Measurements from ENCODE around the gene ANKRD23. TPM values are rescaled to one million over a fixed set of nuclear protein-coding genes. Genes with fewer than 3 reads are reported as not detected.
"Not testable (repeated sequence)": the region's sequence is repeated elsewhere in the genome, so short reads cannot be mapped to it uniquely, and the experiment has no call there.

ANKRD23 gene
- 1 to 10 TPM; 3.2 to 5.1 (median 4.9) TPM for total RNA-seq
- long read RNA-seq, donor 1, partial matches to known transcripts: 0 of 7 reads
- long read RNA-seq, donor 1, other reads (novel, unspliced or antisense): 7 of 7 reads
- long read RNA-seq, donor 2, partial matches to known transcripts: 0 of 2 reads
- long read RNA-seq, donor 2, other reads (novel, unspliced or antisense): 2 of 2 reads

- DNase-seq (no peak), ATAC-seq (no peak)
- Histone ChIP-seq H3K4me1 (ENCODE audit: low read depth) (peaks cover 11% of the 10 kb centered on the region), H3K4me3 (no peak within 1 kb of the TSS), H3K36me3 (ENCODE audit: low read depth) (no peaks in the 10 kb centered on the region), H3K9me3 (no peaks in the 10 kb centered on the region)
- no peak for TF ChIP-seq CTCF (IDR thresholded peaks at IDR 0.05)
- intact Hi-C loops (cut with DNase I, micrococcal nuclease): no loop called here
Measured at GRCh38 chr2:96843538-96844268, at the start of gene ANKRD23. TSS of gene ANKRD23 (minus strand) at chr2:96844021. CDS start at chr2:96843992, 29 bp downstream.

GRCh38 chr2:96891591-96892333 lies 47.9 kb upstream of the ANKRD23 start:
- Histone ChIP-seq H3K9me3 (no peaks in the 10 kb centered on the region), H3K36me3 (ENCODE audit: low read depth) (no peaks in the 10 kb centered on the region), H3K4me3 (no peak overlapping the region), H3K4me1 (ENCODE audit: low read depth) (peaks cover 28% of the 10 kb centered on the region)
- DNase-seq: peak in 1 of 3 donors; percentile 47
- intact Hi-C loops (cut with DNase I, micrococcal nuclease): no loop called here
- TF ChIP-seq CTCF (IDR thresholded peaks at IDR 0.05): no peak
- no peak for ATAC-seq

DNA sequence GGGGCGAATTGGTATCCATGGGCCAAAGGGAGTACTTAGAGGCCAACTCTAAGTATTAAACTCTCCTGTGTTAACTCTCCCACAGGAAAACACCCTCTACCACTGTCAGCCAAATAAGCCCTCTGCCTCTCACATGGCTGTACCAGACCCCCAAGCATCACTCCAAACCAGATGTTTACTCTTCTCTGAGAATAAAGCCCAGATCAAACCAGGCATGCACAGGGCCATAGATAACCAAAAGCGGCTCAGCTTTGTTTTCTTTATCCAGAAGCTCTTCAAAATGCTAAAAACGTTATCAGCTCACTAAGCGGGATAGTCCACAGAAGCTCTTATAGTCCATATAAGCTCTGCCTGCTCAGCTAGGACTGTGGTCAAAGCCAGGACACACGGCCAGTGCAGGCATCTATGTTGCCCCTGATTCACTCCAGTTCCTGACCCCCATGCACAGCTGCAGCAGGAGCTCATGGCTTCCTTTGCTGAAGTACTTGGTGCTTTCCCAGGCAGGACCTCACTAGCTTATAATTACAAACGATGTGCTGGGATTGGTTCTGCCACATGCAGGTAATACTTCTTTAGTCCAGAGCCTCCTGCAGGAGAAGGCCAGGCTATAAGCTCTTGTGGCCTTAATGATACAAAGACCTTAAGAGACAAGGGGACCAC lies 47.0 kb upstream of the ANKRD23 start:
- DNase-seq: no peak
- intact Hi-C loops (cut with DNase I, micrococcal nuclease): no loop called here
- H3K36me3 ChIP-seq (ENCODE audit: low read depth): no peaks in the 10 kb centered on the region
- no peak overlapping the region for H3K4me3 ChIP-seq
- peaks cover 24% of the 10 kb centered on the region for H3K4me1 ChIP-seq (ENCODE audit: low read depth)
- H3K9me3 ChIP-seq: no peaks in the 10 kb centered on the region
- no peak for ATAC-seq
- TF ChIP-seq CTCF (IDR thresholded peaks at IDR 0.05): no peak

DNA sequence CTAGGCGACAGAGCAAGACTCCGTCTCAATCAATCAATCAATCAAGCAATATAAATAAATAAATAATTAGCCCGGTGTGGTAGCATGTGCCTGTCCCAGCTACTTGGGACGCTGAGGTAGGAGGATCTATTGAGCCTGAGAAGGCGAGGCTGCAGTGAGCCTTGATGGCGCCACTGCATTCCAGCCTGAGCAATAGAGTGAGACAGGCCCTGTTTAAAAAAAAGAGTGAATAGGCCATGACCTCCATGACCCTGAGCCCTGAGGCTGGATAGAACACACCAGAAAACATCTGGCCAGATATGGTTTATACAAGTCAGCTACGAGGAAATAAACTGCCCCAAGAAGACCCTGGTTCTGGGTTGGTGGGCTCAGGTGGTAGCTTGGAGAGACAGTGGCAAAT lies 46.4 kb upstream of the ANKRD23 start:
- no peak for TF ChIP-seq CTCF (IDR thresholded peaks at IDR 0.05)
- ATAC-seq (no peak), DNase-seq (no peak)
- no peaks in the 10 kb centered on the region for H3K36me3 ChIP-seq (ENCODE audit: low read depth)
- intact Hi-C loops (cut with DNase I, micrococcal nuclease): no loop called here
- no peak overlapping the region for H3K4me3 ChIP-seq
- peaks cover 18% of the 10 kb centered on the region for H3K4me1 ChIP-seq (ENCODE audit: low read depth)
- H3K9me3 ChIP-seq: no peaks in the 10 kb centered on the region

DNA sequence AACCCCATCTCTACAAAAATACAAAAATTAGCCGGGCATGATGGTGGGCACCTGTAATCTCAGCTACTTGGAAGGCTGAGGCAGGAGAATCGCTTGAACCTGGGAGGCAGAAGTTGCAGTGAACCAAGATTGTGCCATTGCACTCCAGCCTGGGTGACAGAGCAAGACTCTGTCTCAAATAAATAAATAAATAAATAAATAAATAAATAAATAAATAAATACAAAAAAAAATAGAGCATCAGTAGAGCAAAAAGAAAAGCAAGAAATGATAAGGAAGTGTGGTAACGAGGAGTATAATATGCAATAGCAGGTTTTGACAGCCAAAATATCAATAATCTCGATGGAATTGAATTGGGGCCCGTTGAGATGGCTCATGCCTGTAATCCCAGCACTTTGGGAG lies 45.7 kb upstream of the ANKRD23 start:
- ATAC-seq; H3K9me3 ChIP-seq; H3K36me3 ChIP-seq (ENCODE audit: low read depth); intact Hi-C loops (cut with DNase I, micrococcal nuclease); H3K4me3 ChIP-seq; DNase-seq: not testable (repeated sequence)
- H3K4me1 ChIP-seq (ENCODE audit: low read depth): peaks cover 18% of the 10 kb centered on the region
